Activated CD8-positive, alpha-beta memory T cell treated with anti-CD3 and anti-CD28 coated beads for 36 hours (primary cell): ENCODE results near the gene PRMT9. TPM values are rescaled to one million over a fixed set of nuclear protein-coding genes. Genes with fewer than 3 reads are reported as not detected.

Experiments used
- CTCF ChIA-PET: fragments of 350-600 bp; sonication (Branson Sonifier 250); formaldehyde crosslinking; loops from one replicate; lab custom pipeline; 2021; ENCODE audit warnings: antibody characterized with exemption; lab: Charles Lee
- POLR2A ChIA-PET: fragments of 350-600 bp; sonication (Branson Sonifier 250); formaldehyde crosslinking; loops from one replicate; lab custom pipeline; 2021; ENCODE audit warnings: antibody characterized with exemption; lab: Charles Lee
- total RNA-seq, 2 experiments: library from RNA; stranded (reverse); gene quantifications; one replicate each; pipeline ENCODE4 v1.2.3, GENCODE V29; 2021

PRMT9 gene
- total RNA-seq, result 1 to 10 TPM; 6.2 to 6.3 TPM

- ChIA-PET CTCF (interaction anchor here (0.7 to 2.8 kb wide), 4 partner anchors 38 to 182 kb away, joined by 3 to 16 read pairs (median 3); partner anchors contain the start of gene TMEM184C), POLR2A (interaction anchor here (0.6 to 2.3 kb wide), 6 partner anchors 28 to 759 kb away, joined by 3 to 17 read pairs (median 6); partner anchors contain the start of genes ARHGAP10 and TMEM184C)
These were observed at the start of gene PRMT9 for GRCh38 chr4:147683717-147684700. Gene PRMT9, minus strand, starts transcription at chr4:147684163. Its CDS starts 176 bp downstream, at chr4:147683987.

- CTCF ChIA-PET, result interaction anchor here (1.1 to 3.1 kb wide), 3 partner anchors 24 to 134 kb away, joined by 3 to 18 read pairs (median 6); no protein-coding TSS in a partner anchor
These were observed 48.7 kb upstream of the PRMT9 start for GRCh38 chr4:147732518-147733235.

GRCh38 chr4:147731580-147732517 is 47.9 kb upstream of the PRMT9 start, which contains the start of gene ARHGAP10:
Gene ARHGAP10, plus strand, starts transcription at chr4:147732088. Its CDS starts 214 bp downstream, at chr4:147732302.
- CTCF ChIA-PET, result interaction anchor here (1.0 to 3.1 kb wide), 4 partner anchors 24 to 134 kb away, joined by 3 to 18 read pairs (median 4); no protein-coding TSS in a partner anchor

More at GRCh38 chr4:147732518-147733235, 48.7 kb upstream of the PRMT9 start:
- POLR2A ChIA-PET, result interaction anchor here (0.6 to 2.2 kb wide), 5 partner anchors 19 to 115 kb away, joined by 3 to 17 read pairs (median 4); partner anchors contain the start of genes PRMT9 and TMEM184C

DNA sequence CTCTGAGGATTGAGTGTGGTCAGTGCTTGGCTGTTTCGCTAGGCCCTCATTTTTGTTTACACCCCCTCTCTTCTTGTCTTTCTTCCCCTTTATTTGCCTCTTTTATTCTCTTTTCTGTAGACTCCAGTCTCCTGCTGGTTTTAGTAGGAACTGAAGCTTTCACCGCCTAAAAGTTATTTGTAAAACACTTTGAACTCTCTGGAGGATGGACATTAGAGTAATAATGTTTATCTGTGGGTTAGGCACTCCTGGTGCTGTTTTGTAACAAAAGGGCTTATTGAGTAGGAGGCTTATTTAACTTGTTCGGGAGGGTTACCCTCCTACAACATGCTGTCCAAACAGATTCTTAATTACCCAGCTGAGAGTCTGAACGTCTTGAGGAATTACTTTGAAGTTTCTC is 46.4 kb upstream of the PRMT9 start:
- POLR2A ChIA-PET, result no interaction called here
- CTCF ChIA-PET, result interaction anchor here (0.7 to 3.1 kb wide), 3 partner anchors 106 to 1241 kb away, joined by 3 to 18 read pairs (median 4); no protein-coding TSS in a partner anchor

More at GRCh38 chr4:147731580-147732517, 47.9 kb upstream of the PRMT9 start, which contains the start of gene ARHGAP10:
- POLR2A ChIA-PET, result interaction anchor here (0.6 to 2.2 kb wide), 5 partner anchors 20 to 115 kb away, joined by 3 to 17 read pairs (median 4); partner anchors contain the start of genes PRMT9 and TMEM184C

- CTCF ChIA-PET, result interaction anchor here (1.3 kb wide), 1 partner anchor 139 kb away, joined by 5 read pairs; no protein-coding TSS in a partner anchor
- POLR2A ChIA-PET, result no interaction called here
These were observed 43.6 kb upstream of the PRMT9 start for GRCh38 chr4:147727476-147728028.

DNA sequence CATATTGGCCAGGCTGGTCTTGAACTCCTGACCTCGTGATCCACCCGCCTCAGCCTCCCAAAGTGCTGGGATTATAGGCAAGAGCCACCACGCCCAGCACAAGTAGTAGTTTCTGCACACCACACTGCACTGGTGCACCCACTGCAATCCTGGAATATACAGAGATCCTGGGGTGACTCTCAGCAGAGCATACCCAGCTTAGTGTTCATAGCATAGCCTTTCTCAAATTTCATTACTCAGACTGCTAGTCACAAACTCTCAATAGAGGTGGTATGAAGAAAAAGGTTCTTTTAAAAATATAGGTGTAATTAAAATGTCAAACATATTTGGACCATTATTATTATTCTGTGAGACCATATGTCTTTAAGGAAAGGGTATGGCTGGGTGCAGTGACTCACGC is 41.7 kb upstream of the PRMT9 start:
- POLR2A ChIA-PET, result no interaction called here

GRCh38 chr4:147724468-147725201 is 40.7 kb upstream of the PRMT9 start:
- CTCF ChIA-PET, result interaction anchor here (0.8 kb wide), 1 partner anchor 142 kb away, joined by 4 read pairs; no protein-coding TSS in a partner anchor
- POLR2A ChIA-PET, result interaction anchor here (0.6 kb wide), 1 partner anchor 20 kb away, joined by 3 read pairs; no protein-coding TSS in a partner anchor

More for the DNA sequence above, 41.7 kb upstream of the PRMT9 start:
- CTCF ChIA-PET, result interaction anchor here (1.0 kb wide), 1 partner anchor 141 kb away, joined by 3 read pairs; no protein-coding TSS in a partner anchor

GRCh38 chr4:147723326-147723725 is 39.4 kb upstream of the PRMT9 start:
- CTCF ChIA-PET, result no interaction called here
- POLR2A ChIA-PET, result no interaction called here

DNA sequence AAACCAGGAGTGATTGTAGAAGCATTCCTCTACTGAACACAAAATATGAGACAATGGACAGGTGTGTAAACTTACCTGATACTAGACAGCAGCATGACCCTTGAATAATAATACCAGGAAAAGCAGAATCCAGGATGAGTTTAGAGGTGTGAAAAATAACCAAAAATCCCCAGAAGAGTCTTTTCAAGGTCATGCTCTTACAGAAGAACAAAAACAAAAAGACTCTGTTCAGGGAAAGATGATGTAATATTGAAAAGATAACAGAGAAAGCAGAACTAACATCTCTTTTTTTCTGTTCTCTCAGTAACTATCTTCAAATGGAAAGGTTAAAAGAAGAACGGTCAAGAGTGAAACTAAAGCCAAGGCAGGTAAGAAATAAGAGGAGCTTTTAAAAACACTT is 33.9 kb upstream of the PRMT9 start:
- ChIA-PET POLR2A (no interaction called here), CTCF (interaction anchor here (0.7 kb wide), 1 partner anchor 115 kb away, joined by 4 read pairs; no protein-coding TSS in a partner anchor)

DNA sequence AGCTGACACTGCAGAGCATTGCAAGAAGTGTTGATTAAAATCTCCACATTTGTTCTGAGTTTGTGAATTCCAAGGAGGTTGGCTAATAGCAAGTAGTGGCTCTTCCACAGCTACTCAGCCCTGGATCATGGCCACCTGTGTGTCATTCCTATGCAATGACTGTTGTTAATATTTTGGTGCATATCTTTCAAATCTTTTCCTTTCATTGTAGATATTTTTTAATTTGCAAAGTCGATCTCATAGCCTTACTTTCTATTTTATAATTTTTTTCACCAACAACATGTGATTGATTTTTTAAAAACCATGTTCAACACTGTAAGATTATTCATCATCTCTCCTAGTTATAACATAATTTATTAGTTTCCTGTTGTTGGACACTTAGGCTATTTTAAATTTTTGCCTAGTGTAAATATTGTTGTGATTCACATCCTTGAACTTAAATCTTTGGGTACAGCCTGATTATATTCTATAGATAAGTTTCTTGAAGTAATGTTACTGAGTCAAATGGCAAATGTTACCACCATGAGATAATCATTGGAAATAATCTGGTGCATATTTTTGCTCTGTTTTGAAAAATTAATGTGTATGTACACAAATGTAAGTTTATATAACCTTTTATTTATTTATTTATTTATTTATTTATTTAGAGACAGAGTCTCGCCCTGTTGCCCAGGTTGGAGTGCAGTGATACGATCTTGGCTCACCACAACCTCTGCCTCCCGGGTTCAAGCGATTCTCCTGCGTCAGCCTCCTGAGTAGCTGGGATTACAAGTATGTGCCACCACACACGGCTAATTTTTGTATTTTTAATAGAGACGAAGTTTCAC is 30.8 kb upstream of the PRMT9 start:
- ChIA-PET CTCF (no interaction called here), POLR2A (no interaction called here)

DNA sequence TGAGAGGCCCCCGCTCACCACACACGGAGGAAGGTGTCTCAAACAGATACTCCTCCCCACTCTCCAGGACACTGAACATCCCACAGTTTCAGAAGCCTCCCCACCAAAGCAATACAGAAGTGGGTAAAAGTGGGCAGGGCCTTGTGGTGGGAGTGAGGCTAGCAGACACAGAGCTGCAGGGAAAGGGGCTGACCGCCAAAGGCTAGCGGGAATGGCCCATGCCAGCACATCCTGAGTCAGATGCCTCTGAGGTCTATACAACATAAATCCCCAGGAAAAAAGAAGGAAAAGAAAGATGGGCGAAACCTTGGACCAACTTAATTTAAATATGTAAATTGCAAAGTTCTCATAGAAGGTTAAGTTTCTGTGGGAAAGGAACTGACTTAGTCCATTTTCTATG is 26.0 kb upstream of the PRMT9 start:
- POLR2A ChIA-PET, result interaction anchor here (0.6 kb wide), 1 partner anchor 676 kb away, joined by 5 read pairs; no protein-coding TSS in a partner anchor
- CTCF ChIA-PET, result interaction anchor here (3.6 kb wide), 1 partner anchor 156 kb away, joined by 40 read pairs; no protein-coding TSS in a partner anchor

DNA sequence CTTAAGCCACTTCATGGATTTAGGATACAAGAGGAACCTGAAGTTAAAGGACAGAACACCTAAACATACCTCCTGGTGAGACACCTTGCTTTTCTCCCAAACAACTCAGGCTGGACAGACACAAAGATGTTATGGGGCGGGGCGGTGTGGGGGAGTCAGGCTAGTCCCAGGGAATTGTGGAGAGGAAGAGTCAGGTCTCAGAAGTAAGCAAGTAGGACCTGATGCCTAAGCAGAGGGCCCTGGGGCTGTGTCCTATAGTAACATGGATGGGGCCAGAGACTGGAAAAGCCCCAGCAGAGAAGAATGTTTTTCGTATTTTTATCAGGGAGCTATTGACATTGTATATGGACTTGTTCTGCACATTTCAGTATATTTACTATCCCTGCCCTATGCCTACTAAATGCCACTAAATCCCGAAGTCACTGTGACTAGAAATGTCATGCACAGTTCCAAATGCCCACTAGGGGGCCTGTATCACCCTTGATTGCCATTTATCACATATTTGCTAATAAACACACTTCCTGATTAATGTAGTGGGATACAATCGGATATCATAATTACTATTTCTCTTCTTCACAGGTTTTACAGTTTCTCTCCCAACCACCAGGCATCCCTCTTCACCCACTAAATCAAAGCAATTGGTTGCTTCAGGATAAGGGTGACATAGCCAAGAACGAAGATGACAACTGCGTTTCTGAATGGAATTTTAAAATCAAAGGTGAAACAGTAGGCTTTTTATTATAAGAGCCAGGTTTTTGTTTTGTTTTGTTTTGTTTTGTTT is 24.1 kb upstream of the PRMT9 start:
- POLR2A ChIA-PET, result no interaction called here

DNA sequence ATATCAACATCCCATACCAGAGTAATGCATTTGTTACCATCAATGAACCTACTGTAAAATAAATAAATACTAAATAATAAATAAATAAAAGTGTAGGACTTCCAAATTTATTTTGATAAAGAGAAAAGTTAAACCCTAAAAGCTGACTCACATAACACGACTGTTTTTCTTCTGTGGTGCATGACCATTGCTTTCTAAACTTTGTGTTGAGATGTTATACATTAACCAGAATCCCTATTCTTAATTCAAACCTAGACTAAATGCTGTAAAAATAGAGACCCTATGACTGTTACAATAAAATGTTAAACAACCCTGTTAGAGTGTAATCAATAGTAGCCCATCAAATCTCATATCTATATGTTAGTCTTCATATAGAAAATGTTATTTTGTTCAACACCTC is 20.9 kb upstream of the PRMT9 start:
- CTCF ChIA-PET, result no interaction called here
- POLR2A ChIA-PET, result interaction anchor here (0.7 kb wide), 1 partner anchor 19 kb away, joined by 3 read pairs; no protein-coding TSS in a partner anchor

More for the DNA sequence above, 24.1 kb upstream of the PRMT9 start:
- CTCF ChIA-PET, result interaction anchor here (0.7 to 3.6 kb wide), 5 partner anchors 20 to 176 kb away, joined by 3 to 40 read pairs (median 3); partner anchors contain the start of gene ARHGAP10

DNA sequence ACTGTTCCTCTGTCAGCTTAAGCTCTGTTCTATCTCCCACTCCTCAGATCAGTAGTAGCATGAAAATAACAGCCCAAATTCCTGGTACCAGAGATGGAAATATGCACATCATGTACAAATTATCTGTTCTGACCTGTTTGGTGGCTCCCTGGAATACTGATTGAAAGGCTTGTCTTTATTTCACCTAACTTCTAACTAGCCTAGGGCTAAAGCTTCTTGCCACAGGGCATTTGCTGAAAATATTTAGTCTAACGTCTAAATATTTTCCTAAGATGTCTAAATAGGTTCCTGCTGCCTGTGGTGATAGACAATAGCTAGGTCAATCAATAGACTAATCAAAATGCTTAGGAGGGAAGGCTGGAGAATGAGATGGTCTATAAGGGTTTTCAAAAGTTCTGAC is 12.9 kb upstream of the PRMT9 start:
- POLR2A ChIA-PET, result no interaction called here
- CTCF ChIA-PET, result interaction anchor here (1.9 kb wide), 1 partner anchor 170 kb away, joined by 7 read pairs; no protein-coding TSS in a partner anchor

DNA sequence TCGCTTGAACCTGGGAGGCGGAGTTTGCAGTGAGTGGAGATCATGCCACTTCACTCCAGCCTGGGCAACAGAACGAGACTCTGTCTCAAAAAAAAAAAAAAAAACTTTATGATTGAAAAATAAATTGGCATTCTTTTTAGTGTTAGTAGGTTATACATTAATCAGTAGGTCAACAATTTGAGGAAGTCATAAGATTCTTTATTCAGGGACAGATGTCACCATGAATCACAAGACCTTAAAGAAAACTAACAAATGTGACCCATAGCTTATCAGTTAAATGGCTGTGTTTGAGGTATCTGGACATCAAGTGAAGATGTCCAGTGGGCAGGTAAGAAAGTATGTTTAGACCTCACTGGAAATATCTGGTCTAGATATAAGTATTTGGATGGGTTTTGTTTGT is 9.3 kb upstream of the PRMT9 start:
- ChIA-PET POLR2A (no interaction called here), CTCF (no interaction called here)
